Stimulated activated CD4-positive, alpha-beta T cell treated with anti-CD3 and anti-CD28 coated beads, Interleukin-4, amount 100 ng/mL, for 1 hour (primary cell): ENCODE data around the gene GOPC.
"Not testable (repeated sequence)": the region's sequence is repeated elsewhere in the genome, so short reads cannot be mapped to it uniquely, and the experiment has no call there.

Source experiments
- DNase-seq: peaks from one replicate; pipeline ENCODE4 v3.0.0-alpha.2; 2020

GOPC gene

GRCh38 chr6:117602151-117602898 is at the start of gene GOPC:
GOPC (minus strand) TSS chr6:117602511; CDS start chr6:117602288, 223 bp downstream.
- peak; percentile 92 for DNase-seq

DNA sequence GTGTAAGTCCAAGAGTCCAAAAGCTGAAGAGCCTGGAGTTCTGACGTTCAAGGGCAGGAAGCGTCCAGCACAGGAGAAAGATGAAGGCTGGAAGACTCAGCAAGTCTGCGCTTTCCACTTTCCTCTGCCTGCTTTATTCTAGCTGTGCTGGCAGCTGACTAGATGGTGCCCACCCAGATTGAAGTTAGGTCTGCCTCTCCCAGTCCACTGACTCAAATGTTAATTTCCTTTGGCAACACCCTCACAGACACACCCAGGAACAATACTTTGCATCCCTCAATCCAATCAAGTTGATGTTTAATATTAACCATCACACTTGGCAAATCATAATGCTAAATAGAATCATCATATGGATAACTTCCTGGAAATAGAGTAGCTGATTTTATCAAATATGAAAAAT is 49.7 kb upstream of the GOPC start:
- DNase-seq = not testable (repeated sequence)

DNA sequence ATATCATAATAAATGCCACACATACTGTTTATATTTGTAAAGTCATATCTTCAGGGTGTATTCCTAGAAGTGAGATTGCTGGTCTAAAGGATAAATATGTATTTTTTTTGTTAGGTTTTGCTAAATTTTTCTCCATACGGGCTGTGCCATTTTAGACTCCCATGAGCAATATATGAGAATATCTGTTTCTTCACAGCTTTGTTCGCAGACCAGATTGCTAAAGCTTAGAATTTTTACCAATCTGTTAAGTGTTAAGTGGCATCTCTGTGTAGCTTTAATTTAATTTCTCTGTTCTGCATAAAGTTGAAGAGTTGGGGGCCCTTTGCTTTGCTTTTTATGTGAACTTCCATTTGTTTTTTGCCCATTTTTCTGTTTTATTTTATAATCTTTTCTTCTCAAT is 40.7 kb upstream of the GOPC start:
- DNase-seq = no peak

GRCh38 chr6:117637770-117638169 is 35.5 kb upstream of the GOPC start:
- DNase-seq = no peak

- no peak for DNase-seq
Observed at GRCh38 chr6:117629119-117629660, 26.9 kb upstream of the GOPC start.

DNA sequence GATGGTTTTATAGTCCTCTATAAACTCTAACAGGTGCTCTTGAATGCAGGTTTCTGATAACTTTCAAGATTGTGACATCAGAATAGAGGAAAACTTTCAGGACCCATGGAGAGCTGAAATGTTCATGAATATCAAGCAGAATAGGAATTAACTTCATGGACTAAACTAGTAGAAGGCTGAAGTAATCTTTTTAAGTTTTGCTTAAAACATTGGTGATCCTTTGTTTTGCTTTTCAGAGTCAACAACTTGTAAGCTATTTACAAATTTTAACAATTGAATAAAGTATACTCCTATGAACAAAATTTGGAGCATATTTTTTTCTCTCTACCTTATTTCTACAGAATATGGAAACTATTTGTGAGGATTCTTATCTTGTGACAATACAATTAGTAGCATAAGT is 25.2 kb upstream of the GOPC start:
- no peak for DNase-seq

GRCh38 chr6:117624869-117625481 is 22.7 kb upstream of the GOPC start:
- no peak for DNase-seq

DNA sequence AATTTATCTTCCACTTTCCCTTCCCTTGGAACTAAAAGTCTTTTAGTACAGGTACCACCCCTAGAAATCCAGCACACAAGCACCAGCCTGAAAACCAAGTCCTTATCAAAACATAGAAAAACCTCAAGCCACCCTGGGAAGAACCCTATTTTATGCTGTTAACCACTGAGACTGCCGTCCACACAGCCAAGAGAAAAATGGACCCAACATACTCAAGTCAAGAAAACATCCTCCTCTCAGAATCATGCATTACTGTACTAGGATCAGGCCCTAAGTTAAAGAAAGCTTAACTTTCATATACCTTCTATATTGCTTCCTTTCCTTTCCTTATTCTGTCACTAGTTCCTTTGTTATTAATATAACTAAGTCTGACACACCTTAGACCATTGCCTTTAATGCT is 16.9 kb upstream of the GOPC start:
- no peak for DNase-seq

- DNase-seq = no peak
Observed at GRCh38 chr6:117617210-117618035, 15.1 kb upstream of the GOPC start.

- peak; percentile 30 for DNase-seq
Observed at GRCh38 chr6:117616391-117617209, 14.3 kb upstream of the GOPC start.

GRCh38 chr6:117615750-117616390 is 13.6 kb upstream of the GOPC start:
- DNase-seq = no peak

- DNase-seq = no peak
Observed at GRCh38 chr6:117613920-117614560, 11.7 kb upstream of the GOPC start.

- DNase-seq = no peak
Observed at GRCh38 chr6:117607511-117607910, 5.2 kb upstream of the GOPC start.

DNA sequence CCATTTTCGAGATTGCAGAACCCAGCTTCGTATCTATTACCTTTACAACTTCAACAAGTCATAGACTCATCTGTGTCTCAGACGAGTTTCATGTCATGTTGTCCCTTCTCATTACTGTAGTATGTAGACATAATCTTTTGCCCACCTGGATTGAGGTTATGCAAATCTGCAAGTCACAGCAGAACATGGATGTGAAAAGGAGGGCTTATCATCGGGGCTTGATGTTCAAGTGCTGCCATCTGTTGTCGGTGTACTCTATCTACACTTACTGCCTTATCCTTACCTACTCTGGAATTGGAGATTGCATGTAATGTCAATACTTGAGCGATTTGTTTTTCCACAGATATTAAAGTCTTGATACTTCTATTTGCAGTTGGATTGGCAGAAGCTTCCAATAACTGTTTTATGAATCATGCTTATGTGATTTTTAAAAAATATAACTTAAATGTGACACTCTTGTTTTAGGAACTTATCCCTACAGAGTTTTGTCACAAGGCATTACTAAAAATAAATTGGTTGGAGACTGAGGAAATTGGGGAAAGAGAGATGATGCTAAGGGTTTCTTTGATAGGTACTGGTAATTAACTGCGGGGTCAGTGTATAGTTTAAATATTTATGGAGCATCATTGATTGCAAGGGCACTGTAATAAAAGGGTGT is 3.0 kb upstream of the GOPC start:
- peak; percentile 19 for DNase-seq

DNA sequence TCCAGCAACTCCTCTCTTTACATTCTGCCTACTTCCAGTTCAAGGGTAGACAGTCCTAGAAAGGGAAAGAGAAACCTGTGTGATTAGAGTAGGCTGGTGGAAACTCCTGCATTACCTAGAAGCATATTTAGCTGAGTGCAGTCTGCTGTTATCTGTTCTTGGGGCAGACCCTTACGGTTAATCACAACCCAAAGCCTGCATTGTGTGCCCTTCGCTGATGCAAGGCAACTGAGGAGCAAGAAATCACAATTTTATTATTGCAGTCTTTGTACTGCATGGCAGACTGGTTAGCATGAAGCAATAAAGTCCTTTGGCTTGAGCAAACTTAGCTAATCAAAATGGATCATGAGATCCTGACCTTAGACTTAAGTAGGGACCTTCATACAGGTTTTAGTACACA is 1.5 kb upstream of the GOPC start:
- DNase-seq = no peak

DNA sequence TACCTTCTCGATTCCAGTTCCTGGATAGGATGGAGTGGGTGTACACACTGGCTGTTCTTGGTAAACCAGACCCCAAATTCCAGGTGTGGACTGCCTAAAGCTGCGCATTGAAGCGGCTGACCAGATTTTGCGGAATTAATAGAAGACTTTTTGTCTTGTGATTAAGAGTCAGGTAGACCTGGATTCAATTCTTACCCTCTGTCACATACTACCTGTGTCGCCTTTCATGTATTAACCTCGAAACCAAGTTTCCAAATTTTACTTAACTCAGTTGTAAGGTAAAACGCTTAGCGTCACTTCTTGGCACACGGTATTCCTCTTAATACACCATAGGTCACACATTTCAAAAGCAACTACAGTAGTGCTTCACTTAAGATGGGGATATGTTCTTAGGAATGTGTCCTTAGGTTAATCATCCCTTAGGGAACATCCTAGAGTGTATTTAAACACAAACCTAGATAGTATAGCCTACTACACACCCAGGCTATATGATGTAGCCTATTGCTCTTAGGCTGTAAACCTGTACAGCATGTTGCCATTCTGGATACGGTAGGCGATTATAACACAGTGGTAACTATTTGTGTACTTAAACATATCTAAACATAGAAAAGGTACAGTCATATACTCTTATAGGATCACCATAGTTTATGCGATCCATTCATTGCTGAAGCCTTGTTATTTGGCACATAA is 733 bp upstream of the GOPC start:
- DNase-seq = no peak

GRCh38 chr6:117601811-117602150 is 530 bp downstream of the GOPC start:
- peak; percentile 12 for DNase-seq

- DNase-seq = no peak
Observed at GRCh38 chr6:117600008-117600743, 2.1 kb downstream of the GOPC start.

GRCh38 chr6:117597755-117598154 is 4.6 kb downstream of the GOPC start:
- DNase-seq = no peak
